ENCODE results near the gene ZFAND3.
"Not testable (repeated sequence)": the region's sequence is repeated elsewhere in the genome, so short reads cannot be mapped to it uniquely, and the experiment has no call there.

ZFAND3 gene

GRCh38 chr6:38049861-38050397 lies 230.4 kb downstream of the ZFAND3 start:
- not testable (repeated sequence) for DNase-seq (ENCODE audit: low read depth)

- DNase-seq (ENCODE audit: low read depth): no peak
These were observed 232.4 kb downstream of the ZFAND3 start for GRCh38 chr6:38051819-38052434.

GRCh38 chr6:38054527-38055202 lies 235.1 kb downstream of the ZFAND3 start:
- no peak for DNase-seq (ENCODE audit: low read depth)

DNA sequence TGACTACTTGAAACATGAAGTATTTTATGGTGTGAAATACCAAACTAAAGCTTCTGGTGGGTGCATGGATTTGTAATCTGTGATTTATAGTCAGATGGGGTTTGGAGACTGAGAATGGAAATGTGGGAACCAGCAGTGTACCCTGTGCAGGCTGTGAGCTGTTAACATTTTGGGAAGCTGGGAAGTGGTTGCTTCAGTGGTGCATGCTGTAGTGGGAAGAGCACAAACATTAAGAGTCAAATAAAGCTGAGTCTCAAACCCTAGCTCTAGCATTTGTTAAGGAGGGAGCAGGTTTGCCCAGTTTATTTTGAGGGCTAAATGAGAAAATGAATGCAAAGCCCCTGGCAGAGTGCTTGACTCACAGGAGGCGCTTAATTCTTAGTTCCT lies 235.7 kb downstream of the ZFAND3 start:
- no peak for DNase-seq (ENCODE audit: low read depth)

DNA sequence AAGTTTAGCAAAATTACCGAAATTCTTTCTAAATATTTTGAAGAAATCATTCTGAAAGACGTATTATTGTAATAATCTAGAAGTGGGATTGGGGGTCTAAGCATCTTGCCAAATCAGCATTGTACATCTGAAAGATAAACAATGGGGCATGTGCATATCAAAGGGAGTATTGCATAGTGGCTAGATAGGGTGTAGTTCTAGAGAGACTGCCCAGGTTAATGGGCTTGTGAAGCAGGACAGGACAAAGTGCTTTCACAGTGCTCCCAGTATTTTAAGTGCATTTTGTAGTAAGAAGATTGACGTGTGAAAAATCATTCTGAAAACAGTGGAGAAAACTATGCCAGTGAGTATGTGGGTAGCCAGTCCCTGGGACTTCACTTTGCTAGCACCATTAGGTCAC lies 236.8 kb downstream of the ZFAND3 start:
- no peak for DNase-seq (ENCODE audit: low read depth)

DNA sequence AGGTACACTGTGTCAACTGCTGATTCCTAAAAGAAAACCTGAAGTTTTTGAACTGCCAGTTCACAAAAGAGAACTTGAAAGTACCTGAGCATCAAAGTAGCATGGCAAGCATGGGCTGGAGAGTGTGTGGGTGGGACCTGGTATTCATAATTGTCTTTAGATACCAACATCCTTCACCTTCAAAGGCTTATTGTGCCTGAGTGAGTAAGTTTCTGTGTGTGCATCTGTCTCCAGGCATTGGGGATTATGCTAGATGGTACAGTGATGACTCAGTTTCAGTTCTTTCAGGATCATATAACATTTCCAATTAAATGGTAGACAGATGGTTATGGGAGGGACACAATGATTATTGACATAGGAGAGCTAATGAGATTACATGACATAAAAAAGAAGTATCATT lies 238.5 kb downstream of the ZFAND3 start:
- DNase-seq (ENCODE audit: low read depth): no peak

DNA sequence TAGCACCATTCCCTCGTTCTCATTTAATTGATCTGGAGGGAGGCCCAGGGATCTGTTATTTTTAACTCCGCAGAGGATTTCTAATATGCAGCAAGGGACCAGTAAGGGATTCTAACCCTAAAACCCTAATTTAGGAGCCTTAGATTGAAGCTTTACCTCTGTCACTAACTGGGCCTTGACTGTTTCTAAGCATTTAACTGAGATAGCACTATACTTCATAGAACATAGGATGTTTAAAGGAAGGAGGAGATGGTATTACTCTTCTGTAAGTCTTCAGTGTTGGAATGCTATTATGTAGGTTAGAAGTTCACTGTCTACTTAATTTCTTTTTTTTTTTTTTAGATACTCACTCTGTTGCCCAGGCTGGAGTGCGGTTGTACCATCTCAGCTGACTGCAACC lies 242.5 kb downstream of the ZFAND3 start:
- DNase-seq (ENCODE audit: low read depth): no peak

DNA sequence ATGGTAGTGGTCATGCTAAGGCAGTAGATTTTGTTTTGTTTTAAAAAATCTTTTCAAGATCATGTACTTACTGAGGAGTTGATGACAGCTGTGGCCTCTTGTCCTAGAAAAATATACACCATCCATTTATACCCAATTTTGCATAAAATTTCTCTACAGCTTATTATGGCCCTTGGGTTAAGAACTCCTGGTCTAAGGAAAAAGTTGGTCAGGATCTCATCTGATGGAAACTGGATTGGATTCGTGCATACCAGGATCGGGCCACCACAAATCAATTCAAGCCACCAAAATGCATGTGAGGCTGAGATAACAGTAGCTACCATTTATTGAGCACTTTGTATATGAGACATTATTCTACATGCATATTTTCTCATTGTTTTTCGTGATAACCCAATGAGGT lies 244.4 kb downstream of the ZFAND3 start:
- no peak for DNase-seq (ENCODE audit: low read depth)

- no peak for DNase-seq (ENCODE audit: low read depth)
These were observed 244.9 kb downstream of the ZFAND3 start for GRCh38 chr6:38064431-38064830.

GRCh38 chr6:38065734-38066305 lies 246.3 kb downstream of the ZFAND3 start:
- no peak for DNase-seq (ENCODE audit: low read depth)

- DNase-seq (ENCODE audit: low read depth): no peak
These were observed 247.9 kb downstream of the ZFAND3 start for GRCh38 chr6:38067263-38067980.

GRCh38 chr6:38068854-38069590 lies 249.5 kb downstream of the ZFAND3 start:
- no peak for DNase-seq (ENCODE audit: low read depth)

- DNase-seq (ENCODE audit: low read depth): no peak
These were observed 258.0 kb downstream of the ZFAND3 start for GRCh38 chr6:38077488-38078030.

DNA sequence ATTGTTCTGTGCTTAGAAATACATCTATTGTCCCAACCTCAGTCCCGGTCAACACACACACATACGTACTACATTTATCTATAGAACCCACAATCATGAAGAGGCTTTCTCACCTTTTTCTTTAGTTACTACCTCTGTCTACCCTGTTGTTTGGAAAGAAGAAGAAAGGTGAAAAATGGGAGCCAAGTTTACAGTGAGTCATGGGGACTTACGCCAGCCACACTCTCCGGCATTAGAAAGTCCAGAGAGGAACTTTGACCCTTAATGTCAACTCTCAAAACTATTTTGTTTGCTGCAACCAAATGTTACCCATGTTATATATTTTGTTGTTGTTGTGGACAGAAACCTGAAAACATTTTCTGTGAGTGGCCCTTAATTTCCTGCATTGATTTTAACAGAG lies 259.1 kb downstream of the ZFAND3 start:
- DNase-seq (ENCODE audit: low read depth): no peak

- no peak for DNase-seq (ENCODE audit: low read depth)
These were observed 259.6 kb downstream of the ZFAND3 start for GRCh38 chr6:38079107-38079506.

DNA sequence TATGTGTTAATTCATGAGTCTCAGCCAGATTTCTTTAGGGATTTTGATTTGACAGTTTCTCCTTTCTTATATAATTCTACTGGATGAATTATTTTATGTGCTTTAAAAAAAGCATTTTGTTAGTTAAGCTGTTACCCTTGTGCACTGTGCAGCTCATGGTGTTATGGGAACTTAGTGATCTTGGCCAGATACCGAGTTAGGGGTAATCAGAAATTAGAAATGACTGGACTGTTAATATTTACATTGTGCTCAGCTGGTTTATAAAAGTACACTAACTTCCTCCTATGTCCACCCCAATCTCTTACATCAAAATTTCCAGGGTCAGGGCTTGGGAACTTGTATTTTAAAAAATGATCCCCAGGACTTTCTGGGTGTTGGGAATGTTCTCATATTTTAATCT lies 260.0 kb downstream of the ZFAND3 start:
- no peak for DNase-seq (ENCODE audit: low read depth)

GRCh38 chr6:38080360-38080759 lies 260.8 kb downstream of the ZFAND3 start:
- no peak for DNase-seq (ENCODE audit: low read depth)

DNA sequence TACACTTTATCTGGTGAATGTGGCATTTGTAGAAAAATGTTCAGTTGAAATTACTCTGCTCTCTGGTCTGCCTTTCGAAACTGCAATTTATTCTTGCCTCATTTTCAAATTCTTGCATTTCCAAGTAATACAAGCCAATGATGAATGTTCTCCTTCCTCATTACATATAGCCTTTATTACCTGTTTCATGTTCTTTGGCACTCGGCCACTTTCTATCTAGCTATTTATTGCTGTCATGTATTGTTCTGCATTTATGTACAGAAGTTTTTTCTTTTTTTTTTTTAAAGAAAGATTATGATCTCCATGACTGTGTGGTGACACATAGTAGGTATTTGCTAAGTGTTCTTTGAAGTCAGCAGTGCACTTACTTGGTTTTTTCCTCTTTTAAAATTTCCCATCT lies 261.4 kb downstream of the ZFAND3 start:
- DNase-seq (ENCODE audit: low read depth): no peak

DNA sequence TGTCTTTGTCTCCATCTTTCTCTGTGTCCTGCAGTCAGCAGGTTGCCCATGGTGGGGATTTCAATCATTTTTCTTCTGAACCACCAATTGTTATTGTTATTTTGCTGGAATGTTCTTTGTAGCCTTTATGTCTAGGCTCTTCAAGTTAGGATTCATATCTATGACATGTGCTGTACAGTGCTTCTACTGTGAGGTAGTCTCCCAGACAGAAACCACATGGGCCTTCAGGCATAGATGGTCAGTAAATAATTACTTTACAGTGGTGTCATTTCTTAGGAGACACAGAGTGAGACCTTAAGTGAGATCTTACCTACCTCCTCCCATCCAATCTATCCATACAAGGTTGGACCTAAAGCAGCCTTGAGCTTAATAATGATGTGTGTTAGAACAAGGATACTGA lies 265.5 kb downstream of the ZFAND3 start:
- no peak for DNase-seq (ENCODE audit: low read depth)

- DNase-seq (ENCODE audit: low read depth): no peak
These were observed 266.8 kb downstream of the ZFAND3 start for GRCh38 chr6:38086346-38086745.

DNA sequence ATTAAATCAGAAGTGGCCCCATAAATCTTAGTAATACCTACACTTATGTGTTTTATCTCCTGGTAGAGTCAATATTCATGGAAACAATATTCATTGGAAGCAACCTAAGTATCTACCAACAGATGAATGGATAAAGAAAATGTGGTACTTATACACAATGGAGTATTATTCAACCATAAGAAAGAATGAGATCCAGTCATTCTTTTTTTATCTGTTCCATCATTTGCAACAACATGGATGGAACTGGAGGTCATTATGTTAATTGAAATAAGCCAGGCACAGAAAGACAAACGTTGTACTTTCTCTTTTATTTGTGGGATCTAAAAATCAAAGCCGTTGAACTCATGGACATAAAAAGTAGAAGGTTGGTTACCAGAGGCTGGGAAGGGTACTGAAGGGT lies 268.5 kb downstream of the ZFAND3 start:
- DNase-seq (ENCODE audit: low read depth): no peak

DNA sequence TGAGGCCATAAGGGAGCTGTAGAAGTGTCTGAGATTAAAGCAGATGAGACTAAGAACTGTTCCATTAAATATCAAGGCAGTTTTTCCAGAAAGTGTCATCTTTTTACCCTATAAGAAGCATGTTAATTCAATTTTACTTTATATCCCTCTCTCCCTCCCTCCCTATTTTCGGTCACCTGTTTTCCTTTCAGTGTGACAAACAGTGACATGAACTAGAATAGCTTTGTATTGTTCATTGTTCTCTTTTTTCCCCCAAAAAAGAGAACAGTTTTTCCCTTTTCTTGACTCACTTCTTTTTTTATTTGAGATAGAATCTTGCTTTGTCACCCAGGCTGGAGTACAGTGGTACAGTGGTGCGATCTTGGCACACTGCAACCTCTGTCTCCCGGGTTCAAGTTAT lies 269.3 kb downstream of the ZFAND3 start:
- DNase-seq (ENCODE audit: low read depth): no peak
